GM12873 (cell line): ENCODE measurements around the gene CEP57.
A peak's percentile ranks its signal among the peaks of the same experiment; 100 is the strongest.

ENCODE experiments used
- TF ChIP-seq, protein P1 (sequence below): IDR thresholded peaks from 2 replicates; pipeline ENCODE4 v1.5.1; 2012; ENCODE audit warnings: low read depth, mild to moderate bottlenecking, moderate library complexity, low read length, control low read depth; ENCODE audit not compliant: insufficient read depth; ENCODE audit errors: missing control alignments

Gene CEP57

GRCh38 chr11:95796501-95796900 is 6.2 kb downstream of the CEP57 start:
- TF ChIP-seq, protein P1, sequence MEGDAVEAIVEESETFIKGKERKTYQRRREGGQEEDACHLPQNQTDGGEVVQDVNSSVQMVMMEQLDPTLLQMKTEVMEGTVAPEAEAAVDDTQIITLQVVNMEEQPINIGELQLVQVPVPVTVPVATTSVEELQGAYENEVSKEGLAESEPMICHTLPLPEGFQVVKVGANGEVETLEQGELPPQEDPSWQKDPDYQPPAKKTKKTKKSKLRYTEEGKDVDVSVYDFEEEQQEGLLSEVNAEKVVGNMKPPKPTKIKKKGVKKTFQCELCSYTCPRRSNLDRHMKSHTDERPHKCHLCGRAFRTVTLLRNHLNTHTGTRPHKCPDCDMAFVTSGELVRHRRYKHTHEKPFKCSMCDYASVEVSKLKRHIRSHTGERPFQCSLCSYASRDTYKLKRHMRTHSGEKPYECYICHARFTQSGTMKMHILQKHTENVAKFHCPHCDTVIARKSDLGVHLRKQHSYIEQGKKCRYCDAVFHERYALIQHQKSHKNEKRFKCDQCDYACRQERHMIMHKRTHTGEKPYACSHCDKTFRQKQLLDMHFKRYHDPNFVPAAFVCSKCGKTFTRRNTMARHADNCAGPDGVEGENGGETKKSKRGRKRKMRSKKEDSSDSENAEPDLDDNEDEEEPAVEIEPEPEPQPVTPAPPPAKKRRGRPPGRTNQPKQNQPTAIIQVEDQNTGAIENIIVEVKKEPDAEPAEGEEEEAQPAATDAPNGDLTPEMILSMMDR, result no peak

GRCh38 chr11:95799546-95799945 is 9.2 kb downstream of the CEP57 start:
- TF ChIP-seq, protein P1, result no peak

GRCh38 chr11:95800438-95800837 is 10.1 kb downstream of the CEP57 start:
- TF ChIP-seq, protein P1, result no peak

DNA sequence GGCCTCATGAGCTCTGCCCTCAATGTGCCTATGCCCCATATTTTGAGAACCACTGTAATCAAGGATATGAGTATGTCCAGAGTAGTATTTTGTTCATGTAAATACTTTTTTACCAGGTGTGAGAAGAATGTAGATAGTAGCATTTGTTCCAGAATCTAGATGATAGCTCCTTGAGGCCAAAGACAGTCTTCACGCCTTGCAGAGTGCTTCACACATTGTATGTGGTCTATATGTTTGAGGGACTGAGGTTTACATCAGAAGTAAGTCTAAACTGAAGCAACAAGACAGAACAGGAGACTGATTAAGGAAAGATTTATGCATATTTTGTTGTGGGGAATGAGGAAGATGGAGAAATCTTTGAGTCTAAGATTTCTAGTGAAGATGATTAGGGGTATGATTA is 12.5 kb downstream of the CEP57 start:
- TF ChIP-seq, protein P1, result no peak

GRCh38 chr11:95803973-95804372 is 13.7 kb downstream of the CEP57 start:
- TF ChIP-seq, protein P1, result no peak

GRCh38 chr11:95805869-95806268 is 15.6 kb downstream of the CEP57 start:
- TF ChIP-seq, protein P1, result no peak

- TF ChIP-seq, protein P1, result peak; percentile 11
Measured at GRCh38 chr11:95816037-95816436, 25.7 kb downstream of the CEP57 start.

- TF ChIP-seq, protein P1, result no peak
Measured at GRCh38 chr11:95821640-95822039, 31.3 kb downstream of the CEP57 start.
